ENCODE measurements around the gene S1PR5. TPM values are rescaled to one million over a fixed set of nuclear protein-coding genes. Genes with fewer than 3 reads are reported as not detected.

The S1PR5 gene
- total and polyA plus RNA-seq, 10 of the 15 experiments (the other 5 are each of a cell fraction or from before 2014, with no cell fraction given): 0.04 TPM; not detected in 9

- DNase-seq (ENCODE audit: low read depth, low spot score): no peak
- Histone ChIP-seq H3K27ac (ENCODE audit: control insufficient read depth, insufficient read depth) (no peak overlapping the region), H4K20me1 (ENCODE audit: control insufficient read depth, insufficient read depth) (no peaks in the 10 kb centered on the region), H3K4me1 (ENCODE audit: control insufficient read depth, insufficient read depth, low read length) (peaks cover 11% of the 10 kb centered on the region), H3K79me2 (ENCODE audit: control insufficient read depth, insufficient read depth, low read length) (no peaks in the 10 kb centered on the region), H3K27me3 (replicated peaks in 1 of 2; ENCODE audit: control insufficient read depth in 2 of 2, insufficient read depth in 2 of 2, low read length in 1 of 2) (peaks cover 0 to 5% of the 10 kb centered on the region in 2 experiments; a peak in 3 of 4 replicates), H3K4me3 (no peak overlapping the region), H3K9ac (ENCODE audit: control insufficient read depth, insufficient read depth, low read length) (no peak overlapping the region), H3K36me3 (ENCODE audit: control insufficient read depth in 2 of 2, insufficient read depth in 2 of 2, low read length in 1 of 2) (no peaks in the 10 kb centered on the region), H3K4me2 (ENCODE audit: control insufficient read depth, insufficient read depth) (no peak overlapping the region), H3K9me3 (replicated peaks; ENCODE audit: control insufficient read depth, insufficient read depth, low read length) (no peaks in the 10 kb centered on the region), H2AFZ (ENCODE audit: control insufficient read depth, low read depth, low read length) (no peak overlapping the region)
- POLR2A ChIA-PET: interaction anchor here (0.6 to 0.7 kb wide), 2 partner anchors 19 to 49 kb away, joined by 3 read pairs; no protein-coding TSS in a partner anchor
- RAD21 ChIA-PET (ENCODE audit: unreplicated experiment): interaction anchor here (1.3 kb wide), 1 partner anchor 177 kb away, joined by 4 read pairs; no protein-coding TSS in a partner anchor
- no peak for FAIRE-seq
- WGBS (ENCODE audit: insufficient coverage, insufficient replicate concordance, low lambda C conversion rate, missing lambda C conversion rate): 49% methylated on average over 3 of the region's 3 CpGs
- SMC1A ChIA-PET (ENCODE audit: uncharacterized antibody, unreplicated experiment): interaction anchor here (0.5 to 1.4 kb wide), 2 partner anchors 8 to 62 kb away, joined by 3 to 4 read pairs; no protein-coding TSS in a partner anchor
- CTCF ChIA-PET: interaction anchor here (0.5 to 1.6 kb wide), 6 partner anchors 11 to 547 kb away, joined by 3 to 6 read pairs (median 3); no protein-coding TSS in a partner anchor
- intact Hi-C loops (cut with micrococcal nuclease; ENCODE audit: unreplicated experiment): no loop called here
- no peak for ATAC-seq
- TF ChIP-seq EED (IDR thresholded peaks at IDR 0.05; ENCODE audit: low read depth): no peak
- TF ChIP-seq IRF4 (IDR thresholded peaks at IDR 0.05; ENCODE audit: low read depth, low read length): no peak
- TF ChIP-seq NR2C1 (IDR thresholded peaks at IDR 0.05): no peak
- TF ChIP-seq ZBTB33 (IDR thresholded peaks at IDR 0.05): no peak
- no peak for TF ChIP-seq NR2C2 (IDR thresholded peaks at IDR 0.05; ENCODE audit: borderline replicate concordance, control insufficient read depth, insufficient read length, low read depth)
- no peak for TF ChIP-seq MAX (IDR thresholded peaks at IDR 0.05; ENCODE audit: low read depth, low read length)
- TF ChIP-seq ZNF622 (IDR thresholded peaks at IDR 0.05): no peak
- TF ChIP-seq GABPA (IDR thresholded peaks at IDR 0.05; ENCODE audit: low read depth): no peak
- no peak for TF ChIP-seq RBBP5 (conservative IDR thresholded peaks at IDR 0.05)
- no peak for TF ChIP-seq CBX3 (IDR thresholded peaks at IDR 0.05; ENCODE audit: borderline replicate concordance, low read depth)
- TF ChIP-seq USF2 (IDR thresholded peaks at IDR 0.05; ENCODE audit: borderline replicate concordance, low read depth, low read length): no peak
- TF ChIP-seq ATF3 (IDR thresholded peaks at IDR 0.05; ENCODE audit: borderline replicate concordance, extremely low read depth, low read depth, low read length): no peak
- no peak for TF ChIP-seq MTA2 (IDR thresholded peaks at IDR 0.05; ENCODE audit: low read depth)
- no peak for TF ChIP-seq STAT3 (IDR thresholded peaks at IDR 0.05; ENCODE audit: low read depth, low read length)
- no peak for TF ChIP-seq MTA3 (IDR thresholded peaks at IDR 0.05; ENCODE audit: borderline replicate concordance, low read length)
- no TSS peak for BruUV-seq (replicated peaks)
- in situ Hi-C loops (cut with MboI): no loop called here
Observed at GRCh38 chr19:10523135-10523636, 5.9 kb upstream of the S1PR5 start.

All from GM12878 (cell line).